Measurements from ENCODE around the gene MFSD11.

DNA sequence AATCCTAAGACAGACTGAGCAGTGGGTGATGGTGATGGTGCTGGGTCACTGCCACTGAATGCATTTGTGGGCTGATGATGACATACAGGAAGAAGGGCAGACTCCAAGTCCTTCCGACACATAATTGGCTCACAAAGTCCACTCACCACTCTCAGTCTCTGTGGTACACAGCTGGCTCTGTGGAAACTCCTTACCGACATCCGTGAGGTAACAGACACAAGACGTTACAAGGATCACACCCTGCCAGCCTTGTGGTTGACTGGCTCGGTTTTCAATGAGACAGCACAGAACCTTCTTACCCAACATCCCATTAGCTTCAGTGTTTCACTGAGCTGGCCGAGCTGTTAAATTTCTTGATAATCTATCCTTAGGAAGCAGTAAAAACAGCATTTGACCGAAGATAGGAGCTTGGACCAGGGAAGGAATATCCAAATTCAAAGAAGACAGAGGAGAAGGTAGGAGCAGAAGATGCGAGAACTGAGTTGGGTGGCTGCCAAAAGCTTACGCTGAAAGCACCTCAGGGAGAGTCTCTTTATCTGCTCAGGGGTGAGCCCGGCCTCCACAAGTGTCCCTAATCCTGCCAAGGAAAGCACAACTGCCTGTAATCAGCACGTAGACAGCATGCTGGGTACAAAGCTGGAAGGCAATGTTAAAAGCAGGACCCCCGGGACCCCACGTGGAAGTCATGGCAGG is 21.6 kb upstream of the MFSD11 start:
- TF ChIP-seq CTCF (IDR thresholded peaks at IDR 0.05; ENCODE audit: low read depth, low read length, poor library complexity, severe bottlenecking) (no peak), EZH2phosphoT487 (IDR thresholded peaks at IDR 0.05; ENCODE audit: borderline replicate concordance, low read length) (no peak)
